ENCODE measurements around the gene GNB5. TPM values are rescaled to one million over a fixed set of nuclear protein-coding genes. Genes with fewer than 3 reads are reported as not detected.
A peak's percentile ranks its signal among the peaks of the same experiment; 100 is the strongest.

Gene GNB5
- total RNA-seq, 1 experiment from 2014 or later: 58.7 TPM

- H3K4me1 ChIP-seq (ENCODE audit: control insufficient read depth, insufficient read depth, low read length): peaks cover 14% of the 10 kb centered on the region; the same call in 1 of the 2 replicates
- H3K36me3 ChIP-seq (ENCODE audit: control insufficient read depth, insufficient read depth, low read length): no peaks in the 10 kb centered on the region
- ChIA-PET CTCF (no interaction called here), POLR2A (no interaction called here)
- no peak for ATAC-seq
- no peak for DNase-seq (ENCODE audit: low read depth, low spot score)
- TF ChIP-seq TCF7L2 (IDR thresholded peaks at IDR 0.05; ENCODE audit: low read depth, low read length) (no peak), POLR2AphosphoS5 (IDR thresholded peaks at IDR 0.05; ENCODE audit: low read depth, low read length) (no peak), CTCF (IDR thresholded peaks at IDR 0.05) (no peak), REST (IDR thresholded peaks at IDR 0.05; ENCODE audit: insufficient read depth in 1 of 2, low read depth in 2 of 2, low read length in 1 of 2) (no peak), SIN3A (IDR thresholded peaks at IDR 0.05; ENCODE audit: borderline replicate concordance, insufficient read depth, low read depth, low read length) (no peak)
- in situ Hi-C loops (cut with HindIII; ENCODE audit: low pct_unique_long_range_greater_than_20kb, low sequenced_read_pairs) (no loop called here), intact Hi-C loops (cut with micrococcal nuclease; ENCODE audit: unreplicated experiment) (no loop called here)
- H3K9me3 ChIP-seq (ENCODE audit: control insufficient read depth, insufficient read depth, low read depth, low read length): no peaks in the 10 kb centered on the region
- H3K27ac ChIP-seq (ENCODE audit: low read length): no peak overlapping the region
- H3K4me3 ChIP-seq (ENCODE audit: low read depth in 2 of 2, low read length in 2 of 2): no peak overlapping the region
- H3K27me3 ChIP-seq (ENCODE audit: control insufficient read depth, insufficient read depth, low read length): no peaks in the 10 kb centered on the region
- no TSS peak for BruUV-seq (replicated peaks)
These were observed 119.6 kb downstream of the GNB5 start for GRCh38 chr15:52071570-52071969.

- intact Hi-C loops (cut with micrococcal nuclease; ENCODE audit: unreplicated experiment) (no loop called here), in situ Hi-C loops (cut with HindIII; ENCODE audit: low pct_unique_long_range_greater_than_20kb, low sequenced_read_pairs) (no loop called here)
- TF ChIP-seq CTCF (IDR thresholded peaks at IDR 0.05) (no peak), SIN3A (IDR thresholded peaks at IDR 0.05; ENCODE audit: borderline replicate concordance, insufficient read depth, low read depth, low read length) (no peak), REST (IDR thresholded peaks at IDR 0.05; ENCODE audit: insufficient read depth in 1 of 2, low read depth in 2 of 2, low read length in 1 of 2) (no peak), TCF7L2 (IDR thresholded peaks at IDR 0.05; ENCODE audit: low read depth, low read length) (no peak), POLR2AphosphoS5 (IDR thresholded peaks at IDR 0.05; ENCODE audit: low read depth, low read length) (no peak)
- H3K4me1 ChIP-seq (ENCODE audit: control insufficient read depth, insufficient read depth, low read length): peaks cover 15% of the 10 kb centered on the region; the same call in 1 of the 2 replicates
- ChIA-PET POLR2A (interaction anchor here (0.6 kb wide), 1 partner anchor 142 kb away, joined by 5 read pairs; no protein-coding TSS in a partner anchor), CTCF (no interaction called here)
- H3K4me3 ChIP-seq (ENCODE audit: low read depth in 2 of 2, low read length in 2 of 2): no peak overlapping the region
- no peaks in the 10 kb centered on the region for H3K36me3 ChIP-seq (ENCODE audit: control insufficient read depth, insufficient read depth, low read length)
- H3K27me3 ChIP-seq (ENCODE audit: control insufficient read depth, insufficient read depth, low read length): no peaks in the 10 kb centered on the region
- peak overlapping the region; percentile 32; the same call in 1 of the 2 replicates for H3K27ac ChIP-seq (ENCODE audit: low read length)
- ATAC-seq: no peak; the same call in 1 of the 2 replicates
- no TSS peak for BruUV-seq (replicated peaks)
- no peak for DNase-seq (ENCODE audit: low read depth, low spot score)
- H3K9me3 ChIP-seq (ENCODE audit: control insufficient read depth, insufficient read depth, low read depth, low read length): no peaks in the 10 kb centered on the region
These were observed 121.6 kb downstream of the GNB5 start for GRCh38 chr15:52069559-52069958.

All from Panc1 (cell line).